Measurements from ENCODE around the gene SLC17A4.

SLC17A4 gene

DNA sequence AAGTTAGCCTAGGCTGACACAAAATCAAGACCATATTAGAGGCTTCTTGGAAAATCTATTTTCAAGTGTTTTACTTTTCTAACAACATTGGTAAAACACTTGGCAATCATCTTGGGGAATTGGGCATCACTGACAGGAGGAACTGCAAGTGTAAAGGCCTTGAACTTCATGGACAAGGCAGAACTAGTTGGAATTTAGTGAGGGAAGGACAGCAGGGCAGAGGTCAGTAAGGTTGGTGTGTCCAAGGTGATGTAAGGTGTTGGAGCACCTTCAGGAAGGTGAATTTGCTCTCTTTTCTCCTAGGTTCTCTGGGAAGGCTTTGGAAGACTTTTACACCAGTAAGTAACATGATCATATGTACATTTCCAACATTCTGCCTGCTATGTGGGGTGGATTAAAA is 1.5 kb upstream of the SLC17A4 start:
- H3K4me1 ChIP-seq (ENCODE audit: control insufficient read depth, insufficient read depth, low read length): no peaks in the 10 kb centered on the region
- peaks cover 5% of the 10 kb centered on the region for H3K27me3 ChIP-seq (ENCODE audit: control insufficient read depth, insufficient read depth, low read length)
- no peak overlapping the region for H3K4me3 ChIP-seq (ENCODE audit: low read length)
- H3K4me2 ChIP-seq (ENCODE audit: low read length): no peak overlapping the region
- H3K9me3 ChIP-seq (replicated peaks; ENCODE audit: low read length): no peaks in the 10 kb centered on the region
- H3K36me3 ChIP-seq (ENCODE audit: insufficient read depth, low read length): no peaks in the 10 kb centered on the region
- no peak overlapping the region for H3K9ac ChIP-seq (ENCODE audit: low read depth, low read length)

DNA sequence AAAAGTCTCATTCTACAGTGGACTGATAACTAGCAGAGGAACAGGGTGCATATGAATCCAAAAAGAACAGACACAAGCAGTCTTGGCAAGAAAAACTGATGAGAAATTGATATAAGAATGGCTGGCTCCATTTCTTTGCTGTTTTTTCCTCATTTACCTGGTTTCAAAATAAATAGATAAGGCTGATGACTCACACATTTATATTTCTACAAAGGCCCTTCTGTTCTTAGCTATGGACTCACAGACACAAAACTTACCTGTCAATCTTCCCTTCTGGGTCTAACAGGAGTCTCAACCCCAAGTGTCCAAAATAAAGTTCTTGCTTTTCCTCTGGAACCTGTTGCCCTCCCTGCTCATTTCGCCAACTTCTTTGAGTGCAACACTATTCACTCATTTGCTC is 941 bp downstream of the SLC17A4 start:
- H3K9ac ChIP-seq (ENCODE audit: low read depth, low read length): no peak overlapping the region
- no peaks in the 10 kb centered on the region for H3K36me3 ChIP-seq (ENCODE audit: insufficient read depth, low read length)
- H3K27me3 ChIP-seq (ENCODE audit: control insufficient read depth, insufficient read depth, low read length): peaks cover 5% of the 10 kb centered on the region
- H3K9me3 ChIP-seq (replicated peaks; ENCODE audit: low read length): no peaks in the 10 kb centered on the region
- H3K4me1 ChIP-seq (ENCODE audit: control insufficient read depth, insufficient read depth, low read length): no peaks in the 10 kb centered on the region
- no peak overlapping the region for H3K4me2 ChIP-seq (ENCODE audit: low read length)
- no peak overlapping the region for H3K4me3 ChIP-seq (ENCODE audit: low read length)

DNA sequence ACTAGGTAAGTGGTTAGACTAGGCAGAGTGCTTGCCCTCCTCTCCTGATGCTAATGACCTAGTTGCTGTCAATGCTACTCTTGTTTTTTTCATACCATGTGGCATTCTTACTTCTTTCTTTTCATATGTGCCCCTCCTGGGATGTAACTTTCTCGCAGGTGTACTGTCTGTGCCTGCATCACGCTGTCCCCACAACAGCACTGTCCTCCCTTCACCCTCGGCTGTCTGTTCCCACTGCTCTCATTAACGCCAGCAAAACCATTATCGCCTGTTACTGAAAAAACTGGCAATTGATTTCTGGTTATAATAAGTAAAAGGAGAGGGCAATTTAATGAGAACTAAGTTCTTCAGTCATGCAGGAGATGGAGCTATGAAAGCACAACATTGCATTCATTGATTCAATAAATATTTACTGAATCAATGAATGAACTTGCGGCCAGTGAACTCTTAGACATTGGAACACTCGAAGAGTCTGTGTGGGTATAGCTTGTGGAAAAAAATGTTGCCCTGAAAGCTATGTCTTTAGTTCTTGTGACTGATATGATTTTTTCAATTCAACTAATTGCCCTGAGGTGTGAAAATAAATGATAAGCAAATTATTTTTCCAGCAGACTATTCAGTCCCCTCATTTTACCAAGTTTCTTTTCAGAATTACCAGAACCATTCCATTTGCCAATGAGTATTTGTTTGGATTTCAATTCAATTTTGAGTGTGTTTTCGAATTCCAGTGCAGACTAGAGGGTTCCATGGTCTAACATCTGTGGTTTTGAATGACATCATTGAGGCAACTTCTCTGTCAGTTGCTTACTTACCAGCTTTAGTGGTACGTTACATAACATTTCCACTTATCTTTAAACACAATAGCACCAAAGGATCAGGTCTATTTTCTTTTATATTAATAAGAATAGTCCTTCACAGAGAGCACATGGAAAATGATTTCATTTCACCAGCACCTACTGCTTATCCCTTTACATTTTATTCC is 2.1 kb downstream of the SLC17A4 start:
- no peak overlapping the region for H3K4me2 ChIP-seq (ENCODE audit: low read length)
- H3K9ac ChIP-seq (ENCODE audit: low read depth, low read length): no peak overlapping the region

DNA sequence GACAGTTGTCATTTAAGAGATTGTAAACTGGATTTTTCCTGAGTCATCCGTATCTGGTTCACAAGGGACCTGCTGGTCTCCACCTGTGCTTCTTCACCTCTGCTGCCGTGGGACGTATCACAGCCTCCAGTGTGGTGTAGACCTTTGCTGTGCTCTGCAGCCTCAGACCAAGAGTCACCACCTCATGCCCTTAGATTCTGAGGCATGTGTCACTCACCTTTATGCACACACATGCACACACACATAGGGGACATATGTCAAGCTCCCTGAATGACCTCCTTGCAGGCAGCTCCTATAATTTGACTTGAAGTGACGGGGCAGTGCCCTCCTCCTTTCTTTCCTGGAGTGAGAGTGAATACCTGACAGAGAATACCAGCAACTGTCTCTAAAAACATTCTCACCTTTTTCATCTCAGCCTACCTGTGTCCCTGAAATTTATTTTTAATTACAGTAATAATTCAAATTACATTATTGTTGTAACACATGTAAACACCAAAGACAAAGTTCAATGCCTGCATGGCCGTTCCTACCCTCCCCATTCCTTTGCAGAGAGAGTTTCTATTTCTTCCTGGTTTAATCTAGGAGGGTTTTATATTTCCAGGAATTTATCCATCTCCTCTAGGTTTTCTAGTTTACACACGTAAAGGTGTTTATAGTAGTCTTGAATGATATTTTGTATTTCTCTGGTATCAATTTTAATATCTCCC is 3.5 kb downstream of the SLC17A4 start:
- Histone ChIP-seq H3K36me3 (ENCODE audit: insufficient read depth, low read length) (no peaks in the 10 kb centered on the region), H3K4me2 (ENCODE audit: low read length) (no peak overlapping the region), H3K4me3 (ENCODE audit: low read length) (no peak overlapping the region)

More for the DNA sequence above, 2.1 kb downstream of the SLC17A4 start:
- no peaks in the 10 kb centered on the region for H3K9me3 ChIP-seq (replicated peaks; ENCODE audit: low read length)
- no peak overlapping the region for H3K4me3 ChIP-seq (ENCODE audit: low read length)
- H3K4me1 ChIP-seq (ENCODE audit: control insufficient read depth, insufficient read depth, low read length): no peaks in the 10 kb centered on the region
- H3K36me3 ChIP-seq (ENCODE audit: insufficient read depth, low read length): no peaks in the 10 kb centered on the region
- peaks cover 5% of the 10 kb centered on the region for H3K27me3 ChIP-seq (ENCODE audit: control insufficient read depth, insufficient read depth, low read length)

DNA sequence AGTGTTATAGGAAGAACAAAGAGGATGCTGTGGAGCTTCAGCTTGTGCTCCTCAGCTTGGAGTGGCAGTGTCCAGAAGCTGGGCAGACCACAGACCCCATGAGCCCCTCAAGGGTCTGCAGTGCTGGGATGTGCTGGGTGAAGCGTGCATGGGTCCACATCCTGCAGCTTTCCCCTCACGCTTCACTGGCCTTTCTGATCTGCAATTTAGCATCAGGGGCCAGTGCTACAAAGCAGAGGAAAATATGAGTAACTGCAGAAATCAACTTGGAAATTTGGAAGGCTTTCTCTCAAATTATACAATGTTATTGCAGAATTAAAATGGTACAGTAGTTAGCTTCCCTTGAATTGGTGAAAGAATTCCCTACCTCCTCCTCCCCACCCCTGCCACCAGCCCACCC is 10.1 kb downstream of the SLC17A4 start:
- Histone ChIP-seq H3K9ac (ENCODE audit: low read depth, low read length) (no peak overlapping the region), H3K4me3 (ENCODE audit: low read length) (no peak overlapping the region), H3K27me3 (ENCODE audit: control insufficient read depth, insufficient read depth, low read length) (peaks cover 10% of the 10 kb centered on the region), H3K36me3 (ENCODE audit: insufficient read depth, low read length) (no peaks in the 10 kb centered on the region), H3K4me1 (ENCODE audit: control insufficient read depth, insufficient read depth, low read length) (no peaks in the 10 kb centered on the region), H3K4me2 (ENCODE audit: low read length) (no peak overlapping the region), H3K9me3 (replicated peaks; ENCODE audit: low read length) (no peaks in the 10 kb centered on the region)

More for the DNA sequence above, 3.5 kb downstream of the SLC17A4 start:
- no peaks in the 10 kb centered on the region for H3K9me3 ChIP-seq (replicated peaks; ENCODE audit: low read length)
- H3K9ac ChIP-seq (ENCODE audit: low read depth, low read length): no peak overlapping the region
- H3K27me3 ChIP-seq (ENCODE audit: control insufficient read depth, insufficient read depth, low read length): peaks cover 5% of the 10 kb centered on the region
- H3K4me1 ChIP-seq (ENCODE audit: control insufficient read depth, insufficient read depth, low read length): no peaks in the 10 kb centered on the region

DNA sequence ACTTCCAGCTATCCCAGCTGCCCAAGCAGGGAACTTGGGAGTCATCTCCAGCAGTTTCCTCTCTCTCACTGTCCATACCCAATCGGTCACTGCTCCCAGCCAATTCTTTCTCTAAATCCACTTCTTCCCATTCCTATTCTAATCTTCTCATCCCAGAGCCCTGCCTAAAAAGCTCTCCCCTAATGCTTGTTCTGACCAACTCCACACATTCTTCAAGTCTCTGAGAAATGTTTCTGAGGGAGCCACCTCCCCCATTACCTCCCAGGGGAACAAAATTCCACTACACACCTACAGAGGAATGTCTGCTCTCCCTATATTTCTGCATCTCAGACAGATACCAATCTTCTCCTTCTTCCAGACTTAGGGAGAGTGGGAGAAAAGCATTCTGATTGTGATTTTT is 14.0 kb downstream of the SLC17A4 start:
- Histone ChIP-seq H3K4me3 (ENCODE audit: low read length) (no peak overlapping the region), H3K4me2 (ENCODE audit: low read length) (no peak overlapping the region), H3K36me3 (ENCODE audit: insufficient read depth, low read length) (no peaks in the 10 kb centered on the region), H3K9ac (ENCODE audit: low read depth, low read length) (no peak overlapping the region), H3K9me3 (replicated peaks; ENCODE audit: low read length) (no peaks in the 10 kb centered on the region), H3K4me1 (ENCODE audit: control insufficient read depth, insufficient read depth, low read length) (no peaks in the 10 kb centered on the region), H3K27me3 (ENCODE audit: control insufficient read depth, insufficient read depth, low read length) (peaks cover 6% of the 10 kb centered on the region)

DNA sequence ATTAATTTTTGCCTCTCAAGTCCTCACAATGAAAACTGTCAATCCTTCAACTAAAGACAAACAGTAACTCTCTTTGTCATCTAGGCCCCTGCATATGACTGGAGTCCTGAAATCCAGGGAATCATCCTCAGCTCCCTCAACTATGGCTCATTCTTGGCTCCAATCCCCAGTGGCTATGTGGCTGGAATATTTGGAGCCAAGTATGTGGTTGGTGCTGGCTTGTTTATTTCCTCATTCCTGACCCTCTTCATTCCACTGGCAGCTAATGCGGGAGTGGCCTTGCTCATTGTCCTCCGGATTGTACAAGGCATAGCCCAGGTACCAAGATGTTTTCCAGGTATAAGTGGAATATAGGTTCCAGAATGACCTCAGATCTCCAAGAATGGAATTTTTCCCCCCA is 15.4 kb downstream of the SLC17A4 start:
- no peak overlapping the region for H3K4me2 ChIP-seq (ENCODE audit: low read length)
- peaks cover 8% of the 10 kb centered on the region for H3K27me3 ChIP-seq (ENCODE audit: control insufficient read depth, insufficient read depth, low read length)
- H3K4me3 ChIP-seq (ENCODE audit: low read length): no peak overlapping the region
- no peaks in the 10 kb centered on the region for H3K36me3 ChIP-seq (ENCODE audit: insufficient read depth, low read length)
- H3K9ac ChIP-seq (ENCODE audit: low read depth, low read length): no peak overlapping the region
- no peaks in the 10 kb centered on the region for H3K9me3 ChIP-seq (replicated peaks; ENCODE audit: low read length)
- no peaks in the 10 kb centered on the region for H3K4me1 ChIP-seq (ENCODE audit: control insufficient read depth, insufficient read depth, low read length)

DNA sequence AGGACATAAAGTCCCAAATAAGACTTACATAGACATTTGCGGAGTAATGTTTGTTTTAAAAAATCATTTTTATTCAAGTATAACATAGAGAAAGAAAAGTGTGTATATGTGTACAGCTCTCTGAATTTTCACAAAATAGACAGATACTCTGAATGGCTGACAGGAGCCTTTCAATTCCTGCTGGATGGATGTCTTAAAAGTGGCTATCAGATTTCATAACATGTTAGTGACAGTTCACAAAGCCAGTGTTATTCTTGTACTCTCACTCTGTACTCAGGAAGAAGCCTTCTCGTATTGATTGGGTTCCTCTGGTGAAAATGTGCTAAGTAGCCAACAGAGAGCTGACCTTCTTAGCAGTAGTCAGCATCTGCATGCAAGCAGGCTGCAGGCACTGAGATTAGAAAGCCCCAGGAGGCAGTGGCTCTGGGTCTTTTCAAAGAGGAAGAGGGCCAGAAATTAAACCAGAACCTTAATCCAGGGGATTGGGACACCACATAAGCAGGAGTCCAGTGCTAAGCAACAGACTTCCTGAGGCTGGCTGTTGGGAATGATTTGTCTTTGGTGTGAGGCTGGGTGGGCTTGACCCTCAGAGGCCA is 19.7 kb downstream of the SLC17A4 start:
- Histone ChIP-seq H3K9me3 (replicated peaks; ENCODE audit: low read length) (no peaks in the 10 kb centered on the region), H3K9ac (ENCODE audit: low read depth, low read length) (no peak overlapping the region)

DNA sequence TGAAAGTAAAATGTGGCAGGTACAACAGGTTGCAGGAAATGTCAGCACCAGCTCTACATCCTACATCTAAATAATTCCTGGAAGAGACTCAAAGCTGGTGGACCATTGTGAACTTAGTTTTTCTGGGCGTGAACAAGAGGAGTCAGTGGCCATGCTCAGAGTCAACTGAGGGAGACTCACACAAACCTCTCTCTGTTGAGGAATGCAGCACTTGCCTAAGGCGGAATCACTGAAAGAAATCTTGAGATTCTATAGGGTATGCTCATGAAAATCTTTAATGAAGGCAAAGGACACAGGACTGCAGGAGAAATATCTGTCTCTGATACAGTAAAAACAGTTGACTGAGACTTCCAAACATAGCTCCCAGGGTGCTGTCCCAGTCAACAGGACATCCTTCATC is 22.5 kb downstream of the SLC17A4 start:
- H3K9me3 ChIP-seq (replicated peaks; ENCODE audit: low read length): no peaks in the 10 kb centered on the region
- no peaks in the 10 kb centered on the region for H3K36me3 ChIP-seq (ENCODE audit: insufficient read depth, low read length)
- H3K4me2 ChIP-seq (ENCODE audit: low read length): no peak overlapping the region
- H3K4me1 ChIP-seq (ENCODE audit: control insufficient read depth, insufficient read depth, low read length): no peaks in the 10 kb centered on the region
- H3K27me3 ChIP-seq (ENCODE audit: control insufficient read depth, insufficient read depth, low read length): peaks cover 4% of the 10 kb centered on the region
- H3K4me3 ChIP-seq (ENCODE audit: low read length): no peak overlapping the region
- H3K9ac ChIP-seq (ENCODE audit: low read depth, low read length): no peak overlapping the region

More for the DNA sequence above, 19.7 kb downstream of the SLC17A4 start:
- H3K4me3 ChIP-seq (ENCODE audit: low read length): no peak overlapping the region
- H3K4me1 ChIP-seq (ENCODE audit: control insufficient read depth, insufficient read depth, low read length): no peaks in the 10 kb centered on the region
- H3K4me2 ChIP-seq (ENCODE audit: low read length): no peak overlapping the region
- no peaks in the 10 kb centered on the region for H3K36me3 ChIP-seq (ENCODE audit: insufficient read depth, low read length)
- peaks cover 4% of the 10 kb centered on the region for H3K27me3 ChIP-seq (ENCODE audit: control insufficient read depth, insufficient read depth, low read length)

DNA sequence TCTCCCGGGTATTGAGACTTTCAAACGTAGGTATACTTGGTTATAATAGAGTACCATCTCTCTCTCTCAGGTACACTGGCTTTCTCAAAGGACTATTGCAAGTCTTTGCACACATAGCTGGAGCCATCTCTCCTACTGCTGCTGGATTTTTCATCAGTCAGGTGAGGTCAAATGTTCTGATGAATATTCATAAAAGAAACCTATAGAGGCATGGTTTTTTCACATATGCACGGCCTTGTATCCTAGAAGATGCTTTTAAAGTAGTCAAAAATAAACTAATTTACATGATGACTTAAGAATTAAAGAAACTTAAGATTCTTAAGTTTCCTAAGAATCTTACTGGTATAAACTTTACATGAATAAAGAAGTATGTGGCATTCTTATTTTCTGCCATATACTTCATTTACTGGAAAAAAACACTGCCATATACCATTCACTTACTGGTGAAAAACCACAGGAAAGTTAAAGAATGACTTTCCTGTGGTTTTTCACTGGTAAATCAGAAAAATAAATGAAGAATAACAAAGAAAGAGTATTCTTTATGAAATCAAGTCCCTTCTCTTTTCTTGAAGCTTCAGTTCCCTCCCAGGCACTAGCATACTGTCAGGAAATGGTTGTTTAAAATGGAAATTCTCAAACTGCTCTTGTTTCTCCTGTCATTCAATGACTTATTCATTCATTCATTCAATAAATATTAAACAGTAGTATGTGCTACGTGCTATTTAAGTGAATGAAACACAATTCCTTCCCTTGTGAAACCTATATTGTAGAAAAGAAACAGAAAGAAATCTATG is 23.5 kb downstream of the SLC17A4 start:
- Histone ChIP-seq H3K4me3 (ENCODE audit: low read length) (no peak overlapping the region), H3K36me3 (ENCODE audit: insufficient read depth, low read length) (no peaks in the 10 kb centered on the region), H3K4me2 (ENCODE audit: low read length) (no peak overlapping the region), H3K4me1 (ENCODE audit: control insufficient read depth, insufficient read depth, low read length) (no peaks in the 10 kb centered on the region), H3K27me3 (ENCODE audit: control insufficient read depth, insufficient read depth, low read length) (peaks cover 4% of the 10 kb centered on the region), H3K9ac (ENCODE audit: low read depth, low read length) (no peak overlapping the region), H3K9me3 (replicated peaks; ENCODE audit: low read length) (no peaks in the 10 kb centered on the region)

DNA sequence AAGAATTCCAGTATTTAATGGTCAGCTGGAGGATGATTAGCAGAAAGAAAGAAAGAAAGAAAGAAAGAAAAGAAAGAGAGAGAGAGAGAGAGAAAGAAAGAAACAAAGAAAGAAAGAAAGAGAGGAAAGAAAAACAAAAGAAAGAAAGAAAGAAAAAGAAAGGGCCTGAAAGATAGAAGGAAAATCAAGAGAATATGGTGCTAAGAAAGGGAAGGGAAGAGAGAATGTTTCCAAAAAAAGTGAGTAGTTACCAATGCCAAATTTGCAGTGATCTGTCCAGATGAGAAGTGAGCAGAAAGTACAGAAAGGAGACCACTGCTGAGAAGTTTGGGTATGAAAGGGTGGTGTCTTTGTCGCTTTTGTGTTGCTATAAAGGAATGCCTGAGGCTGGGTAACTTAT is 26.6 kb downstream of the SLC17A4 start:
- Histone ChIP-seq H3K27me3 (ENCODE audit: control insufficient read depth, insufficient read depth, low read length) (peaks cover under 1% of the 10 kb centered on the region), H3K9me3 (replicated peaks; ENCODE audit: low read length) (no peaks in the 10 kb centered on the region), H3K4me2 (ENCODE audit: low read length) (no peak overlapping the region), H3K4me3 (ENCODE audit: low read length) (no peak overlapping the region), H3K4me1 (ENCODE audit: control insufficient read depth, insufficient read depth, low read length) (no peaks in the 10 kb centered on the region), H3K36me3 (ENCODE audit: insufficient read depth, low read length) (no peaks in the 10 kb centered on the region), H3K9ac (ENCODE audit: low read depth, low read length) (no peak overlapping the region)
